Thymus (tissue), 11 donors: ENCODE measurements around the gene PIWIL4. TPM values are rescaled to one million over a fixed set of nuclear protein-coding genes. Genes with fewer than 3 reads are reported as not detected.

Experiments used
- DNase-seq, 9 donors: peaks; one replicate each; pipeline ENCODE4 v3.0.0-alpha.2; 2013; ENCODE audit warnings: low spot score in 9 of 9, low read depth in 6 of 9, missing footprints in 1 of 9
- H3K27ac ChIP-seq, 2 donors: one replicate each; pipeline ENCODE4 v1.5.1; 2013; ENCODE audit warnings: control low read depth in 1 of 2, low read depth in 1 of 2, low read length in 1 of 2, mild to moderate bottlenecking in 1 of 2, moderate library complexity in 1 of 2
- H3K27me3 ChIP-seq, 2 donors: one replicate each; pipeline ENCODE4 v1.5.1; 2013; ENCODE audit warnings: low read length in 1 of 2; ENCODE audit not compliant: control insufficient read depth in 2 of 2, insufficient read depth in 1 of 2
- H3K36me3 ChIP-seq, 2 donors: one replicate each; pipeline ENCODE4 v1.5.1; 2013; ENCODE audit warnings: low read length in 1 of 2, mild to moderate bottlenecking in 1 of 2, moderate library complexity in 1 of 2; ENCODE audit not compliant: control insufficient read depth in 2 of 2, insufficient read depth in 2 of 2
- H3K4me1 ChIP-seq, 2 donors: one replicate each; pipeline ENCODE4 v1.5.1; 2013; ENCODE audit warnings: low read length in 2 of 2; ENCODE audit not compliant: control insufficient read depth in 2 of 2, insufficient read depth in 2 of 2
- H3K4me3 ChIP-seq, 2 donors: one replicate each; pipeline ENCODE4 v1.5.1; 2013; ENCODE audit warnings: low read length in 2 of 2, control low read depth in 1 of 2, mild to moderate bottlenecking in 1 of 2
- H3K9me3 ChIP-seq, 2 donors: one replicate each; pipeline ENCODE4 v1.5.1; 2013; ENCODE audit warnings: low read length in 1 of 2, mild to moderate bottlenecking in 1 of 2; ENCODE audit not compliant: control insufficient read depth in 2 of 2, insufficient read depth in 1 of 2
- WGBS: extraction: QIAGEN DNeasy Blood & Tissue Kit; methylation state at CpG from one replicate; pipeline ENCODE4 v1.1.7; 2013; 5-methylcytosine and 5-hydroxymethylcytosine counted together
- polyA plus RNA-seq: library from polyadenylated mRNA; stranded (reverse); fragments of 200-250 nt; gene quantifications from one replicate; pipeline ENCODE4 v1.2.3, GENCODE V29; 2013
- total RNA-seq: library from RNA; stranded (reverse); fragments of 120-200 nt; gene quantifications from one replicate; pipeline ENCODE4 v1.2.4, GENCODE V29; 2013
- donor health status: healthy.

PIWIL4 gene
- total and polyA plus RNA-seq, 2 donors = 2.5 to 10.9 TPM

GRCh38 chr11:94586978-94587377 is 19.8 kb downstream of the PIWIL4 start:
- H3K4me1 ChIP-seq = peaks cover 0 to 3% of the 10 kb centered on the region in 2 donors
- WGBS = 94% methylated on average over 5 of the region's 5 CpGs

DNA sequence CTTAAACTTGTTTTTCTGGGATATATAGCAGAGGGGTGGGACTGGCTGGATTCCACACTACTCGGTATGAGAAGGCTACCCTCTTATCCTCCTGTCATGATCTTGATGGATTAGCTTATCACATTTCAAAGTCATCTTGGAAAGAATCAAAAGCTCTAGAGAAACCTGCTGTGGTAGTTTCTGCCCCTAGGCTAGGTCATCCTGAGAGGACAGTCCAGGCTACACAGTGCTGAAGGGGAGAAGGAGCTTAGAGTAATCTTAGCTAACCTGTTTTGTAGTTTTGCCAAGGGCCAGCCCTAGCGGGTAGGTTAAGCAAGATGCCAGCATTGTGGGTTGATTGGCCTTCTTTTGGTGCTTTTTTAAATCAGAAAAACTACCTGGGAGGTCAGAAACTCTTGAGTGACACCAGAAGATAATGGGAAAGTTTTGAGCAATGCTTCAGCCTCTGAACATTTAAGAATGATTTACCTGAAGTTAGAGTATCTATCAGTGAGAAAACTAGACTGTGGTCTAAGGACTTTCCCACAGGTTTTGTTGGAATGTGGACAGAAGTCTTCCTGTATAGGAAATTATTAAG is 21.3 kb downstream of the PIWIL4 start:
- Histone ChIP-seq H3K4me3 (no peak overlapping the region), H3K4me1 (peaks cover 0 to 3% of the 10 kb centered on the region in 2 donors), H3K9me3 (no peaks in the 10 kb centered on the region), H3K27ac (peak overlapping the region in 1 of 2 donors; percentile 19), H3K36me3 (no peaks in the 10 kb centered on the region), H3K27me3 (no peaks in the 10 kb centered on the region)
- DNase-seq = no peak
- 88% methylated on average over 2 of the region's 2 CpGs for WGBS

More at GRCh38 chr11:94586978-94587377, 19.8 kb downstream of the PIWIL4 start:
- no peak overlapping the region for H3K4me3 ChIP-seq
- H3K27ac ChIP-seq = no peak overlapping the region
- no peaks in the 10 kb centered on the region for H3K9me3 ChIP-seq
- H3K36me3 ChIP-seq = no peaks in the 10 kb centered on the region
- no peak for DNase-seq
- no peaks in the 10 kb centered on the region for H3K27me3 ChIP-seq

GRCh38 chr11:94590352-94591041 is 23.3 kb downstream of the PIWIL4 start:
- no peaks in the 10 kb centered on the region for H3K36me3 ChIP-seq
- 94% methylated on average over 6 of the region's 6 CpGs for WGBS
- H3K4me3 ChIP-seq = no peak overlapping the region
- no peak for DNase-seq
- H3K27ac ChIP-seq = no peak overlapping the region
- no peaks in the 10 kb centered on the region for H3K27me3 ChIP-seq
- no peaks in the 10 kb centered on the region for H3K9me3 ChIP-seq
- no peaks in the 10 kb centered on the region for H3K4me1 ChIP-seq

DNA sequence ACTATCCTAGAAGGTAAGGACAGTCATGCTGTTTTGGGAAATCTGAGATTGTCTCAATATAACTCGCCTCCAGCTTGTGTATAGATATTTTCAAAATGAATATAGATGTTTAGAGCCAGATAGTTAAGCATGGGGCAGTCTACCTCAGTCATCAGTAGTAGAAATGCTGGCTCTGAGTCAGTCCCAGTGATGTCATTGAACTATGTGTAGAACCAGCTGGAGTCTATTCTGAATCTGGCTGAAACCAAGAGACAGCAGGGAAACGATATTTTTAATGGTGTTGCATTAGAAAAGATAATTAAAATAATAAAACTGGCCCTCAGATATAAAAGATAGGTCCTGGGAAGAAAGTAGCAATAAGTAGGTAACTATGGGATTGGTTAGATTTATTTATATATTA is 25.9 kb downstream of the PIWIL4 start:
- Histone ChIP-seq H3K9me3 (no peaks in the 10 kb centered on the region), H3K36me3 (no peaks in the 10 kb centered on the region), H3K4me1 (no peaks in the 10 kb centered on the region), H3K27me3 (no peaks in the 10 kb centered on the region), H3K27ac (no peak overlapping the region), H3K4me3 (no peak overlapping the region)
- no peak for DNase-seq
- WGBS = 95% methylated on average over 2 of the region's 2 CpGs

- no peaks in the 10 kb centered on the region for H3K9me3 ChIP-seq
- H3K27ac ChIP-seq = no peak overlapping the region
- 96% methylated on average over 6 of the region's 6 CpGs for WGBS
- no peak for DNase-seq
- H3K4me3 ChIP-seq = no peak overlapping the region
- no peaks in the 10 kb centered on the region for H3K27me3 ChIP-seq
- no peaks in the 10 kb centered on the region for H3K36me3 ChIP-seq
- no peaks in the 10 kb centered on the region for H3K4me1 ChIP-seq
Observed at GRCh38 chr11:94595076-94595475, 27.9 kb downstream of the PIWIL4 start.

GRCh38 chr11:94597896-94598295 is 30.7 kb downstream of the PIWIL4 start:
- no peaks in the 10 kb centered on the region for H3K36me3 ChIP-seq
- no peaks in the 10 kb centered on the region for H3K9me3 ChIP-seq
- DNase-seq = no peak

DNA sequence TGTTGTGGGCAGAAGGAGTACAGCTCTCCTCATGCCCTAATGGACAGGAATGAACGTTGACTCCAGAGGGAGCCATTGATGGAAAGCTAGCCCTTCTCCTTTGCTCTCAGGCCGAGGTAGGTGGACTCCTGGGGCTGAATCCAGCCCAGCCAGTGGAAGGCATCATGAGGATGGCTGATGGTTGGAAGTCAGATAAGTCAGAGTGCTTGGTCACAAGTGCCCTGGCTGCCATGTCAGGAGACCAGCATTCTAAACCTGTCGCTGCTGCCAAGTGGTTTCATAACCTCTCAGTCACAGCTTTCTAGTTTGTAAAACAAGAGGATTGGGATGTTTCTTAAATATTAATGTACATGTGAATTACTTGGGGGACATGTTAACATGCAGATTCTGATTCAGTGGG is 32.3 kb downstream of the PIWIL4 start:
- Histone ChIP-seq H3K36me3 (no peaks in the 10 kb centered on the region), H3K4me3 (no peak overlapping the region), H3K27me3 (no peaks in the 10 kb centered on the region), H3K27ac (no peak overlapping the region), H3K9me3 (no peaks in the 10 kb centered on the region), H3K4me1 (no peaks in the 10 kb centered on the region)
- 95% methylated on average over 3 of the region's 3 CpGs for WGBS
- no peak for DNase-seq

More at GRCh38 chr11:94597896-94598295, 30.7 kb downstream of the PIWIL4 start:
- Histone ChIP-seq H3K27me3 (no peaks in the 10 kb centered on the region), H3K27ac (no peak overlapping the region), H3K4me3 (no peak overlapping the region), H3K4me1 (no peaks in the 10 kb centered on the region)
- WGBS = 65% methylated on average over 2 of the region's 2 CpGs

DNA sequence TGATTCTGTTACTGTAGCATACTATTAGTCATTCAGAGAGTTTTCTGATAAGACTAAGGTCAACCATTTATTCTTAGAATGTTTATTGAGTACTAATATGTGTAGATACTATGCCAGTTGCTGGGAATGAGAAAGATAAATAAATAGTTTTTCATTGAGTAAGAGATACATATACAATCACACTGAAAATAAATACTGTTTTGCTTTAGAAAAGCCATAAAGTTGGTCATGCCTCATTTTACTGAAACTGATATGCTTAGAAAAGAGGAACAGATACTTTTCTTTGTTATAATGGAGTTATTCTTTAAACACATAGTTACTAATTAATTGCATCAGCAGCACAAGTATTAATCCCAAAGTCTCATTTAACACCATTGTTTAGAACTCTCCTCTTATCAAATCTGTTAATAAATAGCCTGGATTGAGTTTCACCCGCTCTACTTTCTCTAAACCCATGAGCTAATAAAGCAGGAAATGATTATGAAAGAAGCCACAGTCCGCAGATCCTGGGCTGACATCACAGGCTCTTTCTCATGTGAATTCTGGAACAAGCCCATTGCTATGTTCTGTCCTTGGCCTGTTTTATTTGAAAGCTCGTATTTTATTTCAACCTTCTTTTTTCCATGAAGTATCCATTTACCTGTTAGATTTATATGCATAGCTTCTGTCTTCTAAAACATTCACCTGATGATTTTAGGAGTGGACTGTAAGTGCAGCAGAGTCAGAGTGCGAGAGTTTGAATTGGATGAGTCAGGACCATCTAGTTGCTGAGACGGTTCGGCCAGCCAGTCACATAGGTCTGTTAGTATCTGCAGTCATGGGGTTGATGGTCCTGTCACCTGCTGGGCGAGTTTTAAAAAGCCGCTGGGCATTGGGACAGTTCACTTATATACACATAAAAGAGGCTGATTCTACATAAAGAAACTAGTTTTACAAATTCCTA is 35.5 kb downstream of the PIWIL4 start:
- peak overlapping the region in 1 of 2 donors; percentile 40 for H3K27ac ChIP-seq
- no peaks in the 10 kb centered on the region for H3K36me3 ChIP-seq
- no peaks in the 10 kb centered on the region for H3K9me3 ChIP-seq
- WGBS = 94% methylated on average over 8 of the region's 8 CpGs
- H3K4me3 ChIP-seq = no peak overlapping the region
- H3K27me3 ChIP-seq = no peaks in the 10 kb centered on the region
- H3K4me1 ChIP-seq = no peaks in the 10 kb centered on the region
- peak in 1 of 9 donors; percentile 20 for DNase-seq

GRCh38 chr11:94603587-94603986 is 36.4 kb downstream of the PIWIL4 start:
- Histone ChIP-seq H3K4me1 (no peaks in the 10 kb centered on the region), H3K36me3 (no peaks in the 10 kb centered on the region), H3K4me3 (no peak overlapping the region), H3K27me3 (no peaks in the 10 kb centered on the region), H3K9me3 (no peaks in the 10 kb centered on the region), H3K27ac (no peak overlapping the region)
- whole genome bisulfite sequencing = 100% methylated on average over 1 of the region's 1 CpG
- DNase-seq = no peak
